HCT116 (cell line): ENCODE data around the gene CRTC1. TPM values are rescaled to one million over a fixed set of nuclear protein-coding genes. Genes with fewer than 3 reads are reported as not detected.

ENCODE experiments used
- ATAC-seq: fragments of 200-7000 bp; cut with Tn5 transposase; 2 replicates; pipeline ENCODE4 v1.9.1; 2020; ENCODE audit warnings: mild to moderate bottlenecking, moderate library complexity
- BruUV-seq: library from RNA; stranded (reverse); fragments of 400-500 nt; replicated peaks from 2 replicates; lab custom pipeline; 2021; lab: Mats Ljungman, UMichigan
- CTCF ChIA-PET: fragments of 300-600 bp; sonication (Branson Sonifier 250); formaldehyde crosslinking; loops from one replicate; lab custom pipeline; 2021; ENCODE audit warnings: antibody characterized with exemption; lab: Charles Lee
- POLR2A ChIA-PET: fragments of 300-600, 350-600 bp; sonication (Branson Sonifier 250); formaldehyde crosslinking; loops from one replicate; lab custom pipeline; 2021; ENCODE audit warnings: antibody characterized with exemption; lab: Charles Lee
- RAD21 ChIA-PET, 2 experiments: fragments of 300-600 bp; sonication (Branson Sonifier 250); formaldehyde crosslinking; loops; one replicate each; lab custom pipeline; 2023; ENCODE audit warnings: low total read pairs in 2 of 2; ENCODE audit not compliant: uncharacterized antibody in 2 of 2, unreplicated experiment in 2 of 2, low non-redundant PET in 1 of 2; lab: Charles Lee
- DNase-seq: peaks from one replicate; pipeline ENCODE4 v3.0.0-alpha.2; 2010; ENCODE audit warnings: low read depth, low spot score
- H2AFZ ChIP-seq: fragments of 200-600 bp; shearing (Covaris generic), sonication (generic); 2 replicates; pipeline ENCODE4 v1.6.1; 2017; ENCODE audit warnings: low read depth, mixed run types, mixed read lengths, antibody characterized with exemption, low read length; ENCODE audit not compliant: poor library complexity, severe bottlenecking
- H3K27ac ChIP-seq: 2 replicates; pipeline ENCODE4 v1.5.1; 2012; ENCODE audit warnings: low read depth, low read length
- H3K27me3 ChIP-seq: fragments of 200-600 bp; sonication (generic); 2 replicates; pipeline ENCODE4 v1.6.1; 2016; ENCODE audit warnings: mixed run types, low read length, mixed read lengths; ENCODE audit not compliant: insufficient read depth
- H3K36me3 ChIP-seq, 2 experiments: fragments of 200-500 bp in 1 of 2; fragments of 200-600 bp in 1 of 2; sonication (Bioruptor generic) in 1 of 2; sonication (generic) in 1 of 2; 2 replicates each; pipeline versions ENCODE4 v1.5.1 to v1.6.1; 2014 to 2016; ENCODE audit warnings: low read length in 2 of 2, inconsistent platforms in 1 of 2, mixed read lengths in 1 of 2, mixed run types in 1 of 2; ENCODE audit not compliant: insufficient read depth in 2 of 2, control insufficient read depth in 1 of 2
- H3K4me1 ChIP-seq, 2 experiments: fragments of 200-600 bp in 1 of 2; sonication (generic) in 1 of 2; 2 replicates each; pipeline versions ENCODE4 v1.5.1 to v1.6.1; 2012 to 2017; ENCODE audit warnings: low read length in 2 of 2, inconsistent platforms in 1 of 2, mild to moderate bottlenecking in 1 of 2, mixed read lengths in 1 of 2, mixed run types in 1 of 2, moderate library complexity in 1 of 2; ENCODE audit not compliant: insufficient read depth in 2 of 2, control insufficient read depth in 1 of 2
- H3K4me2 ChIP-seq: fragments of 200-600 bp; sonication (generic); 2 replicates; pipeline ENCODE4 v1.6.1; 2017; ENCODE audit warnings: mixed run types, low read length, mixed read lengths
- H3K4me3 ChIP-seq, 2 experiments: fragments of 200-600 bp in 1 of 2; sonication (generic) in 1 of 2; replicated peaks in 1 of 2; 2 replicates each; pipeline ENCODE4 v1.5.1; 2011 to 2016; ENCODE audit warnings: low read length in 2 of 2, control low read depth in 1 of 2, low read depth in 1 of 2, mild to moderate bottlenecking in 1 of 2, mixed read lengths in 1 of 2, mixed run types in 1 of 2
- H3K79me2 ChIP-seq: fragments of 200-600 bp; sonication (generic); 2 replicates; pipeline ENCODE4 v1.6.1; 2017; ENCODE audit warnings: mild to moderate bottlenecking, mixed run types, low read length, moderate library complexity, mixed read lengths; ENCODE audit not compliant: insufficient read depth
- H3K9ac ChIP-seq: fragments of 200-600 bp; sonication (generic); 2 replicates; pipeline ENCODE4 v1.6.1; 2016; ENCODE audit warnings: low read length, mixed read lengths
- H3K9me2 ChIP-seq: fragments of 200-600 bp; sonication (generic), shearing (Covaris generic); 2 replicates; pipeline ENCODE4 v1.6.1; 2017; ENCODE audit warnings: mixed run types, mild to moderate bottlenecking, moderate library complexity; ENCODE audit not compliant: insufficient read depth
- H3K9me3 ChIP-seq, 2 experiments: fragments of 200-500 bp in 1 of 2; fragments of 200-600 bp in 1 of 2; sonication (Bioruptor generic) in 1 of 2; sonication (generic) in 1 of 2; 2 replicates each; pipeline ENCODE4 v1.6.1; 2014 to 2017; ENCODE audit warnings: low read length in 2 of 2, mixed read lengths in 2 of 2, inconsistent platforms in 1 of 2, low read depth in 1 of 2, mild to moderate bottlenecking in 1 of 2, mixed run types in 1 of 2, moderate library complexity in 1 of 2; ENCODE audit not compliant: control insufficient read depth in 1 of 2, insufficient read depth in 1 of 2
- H4K20me1 ChIP-seq: fragments of 200-600 bp; sonication (generic), shearing (Covaris generic); 2 replicates; pipeline ENCODE4 v1.6.1; 2017; ENCODE audit warnings: mixed run types, mild to moderate bottlenecking, moderate library complexity; ENCODE audit not compliant: insufficient read depth
- CBX3 ChIP-seq: IDR thresholded peaks from 2 replicates; pipeline ENCODE4 v1.6.1; 2012; ENCODE audit warnings: low read depth
- CEBPB ChIP-seq: IDR thresholded peaks from 2 replicates; pipeline ENCODE4 v1.6.1; 2012; ENCODE audit warnings: low read depth
- CTCF ChIP-seq, 3 experiments: fragments of 200-600 bp in 1 of 3; sonication (generic) in 1 of 3; IDR thresholded peaks in 2 of 3; conservative IDR thresholded peaks in 1 of 3; 2 replicates each; pipeline ENCODE4 v1.5.1; 2012 to 2017; ENCODE audit warnings: low read depth in 2 of 3, low read length in 2 of 3, antibody characterized with exemption in 1 of 3, borderline replicate concordance in 1 of 3, control low read depth in 1 of 3, mild to moderate bottlenecking in 1 of 3, mixed read lengths in 1 of 3, mixed run types in 1 of 3, moderate library complexity in 1 of 3; ENCODE audit not compliant: insufficient read depth in 1 of 3
- EGR1 ChIP-seq: IDR thresholded peaks from 2 replicates; pipeline ENCODE4 v1.6.1; 2012; ENCODE audit warnings: low read depth
- EZH2 ChIP-seq: fragments of 200-600 bp; sonication (generic); IDR thresholded peaks from 2 replicates; pipeline ENCODE4 v1.6.1; 2017; ENCODE audit warnings: antibody characterized with exemption, mixed run types
- EZH2phosphoT487 ChIP-seq: fragments of 200-600 bp; IDR thresholded peaks from 2 replicates; pipeline ENCODE4 v1.6.1; 2018; ENCODE audit warnings: antibody characterized with exemption, borderline replicate concordance
- FOSL1 ChIP-seq: IDR thresholded peaks from 2 replicates; pipeline ENCODE4 v1.6.1; 2012; ENCODE audit warnings: low read depth
- JUND ChIP-seq: IDR thresholded peaks from 2 replicates; pipeline ENCODE4 v1.6.1; 2012
- MAX ChIP-seq: IDR thresholded peaks from 2 replicates; pipeline ENCODE4 v1.6.1; 2012
- POLR2A ChIP-seq: IDR thresholded peaks from 2 replicates; pipeline ENCODE4 v1.7.0; 2011; ENCODE audit warnings: borderline replicate concordance; ENCODE audit not compliant: insufficient read depth, insufficient read length; ENCODE audit errors: extremely low read depth
- POLR2AphosphoS5 ChIP-seq: IDR thresholded peaks from 2 replicates; pipeline ENCODE4 v1.6.1; 2011; ENCODE audit warnings: mild to moderate bottlenecking, low read depth, low read length, moderate library complexity
- RAD21 ChIP-seq: IDR thresholded peaks from 2 replicates; pipeline ENCODE4 v1.6.1; 2012; ENCODE audit warnings: low read depth, mild to moderate bottlenecking
- REST ChIP-seq: IDR thresholded peaks from 2 replicates; pipeline ENCODE4 v1.6.1; 2012; ENCODE audit warnings: low read depth
- SIN3A ChIP-seq: IDR thresholded peaks from 2 replicates; pipeline ENCODE4 v1.6.1; 2012; ENCODE audit warnings: low read depth
- SRF ChIP-seq: IDR thresholded peaks from 2 replicates; pipeline ENCODE4 v1.6.1; 2012; ENCODE audit warnings: low read depth
- TCF7L2 ChIP-seq: IDR thresholded peaks from 2 replicates; pipeline ENCODE4 v1.7.0; 2011; ENCODE audit warnings: borderline replicate concordance, inconsistent platforms; ENCODE audit not compliant: insufficient read depth, insufficient read length; ENCODE audit errors: extremely low read depth
- YY1 ChIP-seq: IDR thresholded peaks from 2 replicates; pipeline ENCODE4 v1.6.1; 2011; ENCODE audit warnings: low read length, low read depth, moderate library complexity, mild to moderate bottlenecking; ENCODE audit not compliant: insufficient replicate concordance; ENCODE audit errors: extremely low read depth
- ZFX ChIP-seq: fragments of 450-650 bp; IDR thresholded peaks from 2 replicates; pipeline ENCODE4 v1.6.1; 2017
- intact Hi-C: fragments of 100-400 bp; cut with micrococcal nuclease; formaldehyde crosslinking; loops from 2 replicates; pipeline ENCODE4 v1.10.0; 2022
- total RNA-seq: library from RNA; stranded (reverse); gene quantifications from one replicate; pipeline ENCODE4 v1.2.1, GENCODE V29; 2021; ENCODE audit not compliant: unreplicated experiment
- TF ChIP-seq, protein P1 (sequence below): IDR thresholded peaks from 2 replicates; pipeline ENCODE4 v1.6.1; 2011; ENCODE audit warnings: mild to moderate bottlenecking, low read length, moderate library complexity; ENCODE audit not compliant: insufficient replicate concordance; ENCODE audit errors: extremely low read depth

The CRTC1 gene
- total RNA-seq, 1 experiment from 2014 or later, result 14.9 TPM

DNA sequence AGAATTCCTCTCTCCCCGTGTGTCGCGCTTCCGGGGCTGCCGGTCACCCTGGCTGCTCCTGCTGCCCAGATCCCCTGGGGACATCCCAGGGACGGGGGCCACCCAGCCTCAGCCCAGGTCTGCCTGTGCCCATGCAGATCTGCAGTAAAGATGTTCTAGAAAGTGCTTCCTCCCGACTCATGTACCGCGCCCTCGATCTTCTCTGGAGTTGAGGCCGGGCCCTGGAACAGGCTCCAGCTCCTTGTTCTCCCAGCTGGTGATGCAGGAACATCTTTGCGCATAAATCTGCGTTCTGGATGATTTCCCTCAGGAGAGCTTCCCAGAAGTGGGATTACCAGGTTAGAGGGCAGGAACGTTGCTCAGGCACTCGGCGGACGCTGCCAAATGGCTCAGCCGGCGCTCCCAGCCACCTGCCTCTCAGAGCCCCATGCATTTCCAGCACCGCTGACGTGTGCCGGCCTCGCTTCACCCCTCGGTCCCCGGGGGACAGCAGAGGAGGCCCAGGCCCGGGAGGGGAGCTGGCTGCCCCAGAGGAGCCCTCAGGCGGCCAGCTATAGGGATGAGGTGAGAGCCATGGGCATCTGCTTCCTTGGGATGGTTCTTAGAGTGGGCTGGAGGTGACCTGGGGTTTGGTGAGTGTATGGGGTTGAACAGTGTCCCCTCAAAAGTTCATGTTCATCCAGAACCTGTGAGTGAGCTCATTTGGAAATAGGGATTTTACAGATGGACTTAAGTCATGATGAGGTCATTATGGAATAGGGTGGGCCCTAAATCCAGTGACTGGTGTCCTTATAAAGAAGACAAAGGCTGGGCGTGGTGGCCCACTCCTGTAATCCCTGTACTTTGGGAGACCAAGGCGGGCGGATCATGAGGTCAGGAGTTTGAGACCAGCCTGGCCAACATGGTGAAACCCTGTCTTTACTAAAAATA, 42.6 kb downstream of the CRTC1 start:
- peaks cover 1 to 6% of the 10 kb centered on the region in 2 experiments; a peak in 3 of 4 replicates for H3K4me1 ChIP-seq
- no peaks in the 10 kb centered on the region for H3K9me3 ChIP-seq
- intact Hi-C loops, result no loop called here
- H4K20me1 ChIP-seq, result no peaks in the 10 kb centered on the region
- RAD21 ChIA-PET, result no interaction called here
- H3K4me2 ChIP-seq, result no peak overlapping the region
- no peak overlapping the region for H3K4me3 ChIP-seq
- DNase-seq (no peak), ATAC-seq (no peak)
- no peak overlapping the region for H2AFZ ChIP-seq
- BruUV-seq, result no TSS peak
- no peaks in the 10 kb centered on the region for H3K79me2 ChIP-seq
- H3K36me3 ChIP-seq, result no peaks in the 10 kb centered on the region
- H3K9ac ChIP-seq, result no peak overlapping the region
- CTCF ChIA-PET, result no interaction called here
- no peaks in the 10 kb centered on the region for H3K27me3 ChIP-seq
- POLR2A ChIA-PET, result no interaction called here
- no peaks in the 10 kb centered on the region for H3K9me2 ChIP-seq
- H3K27ac ChIP-seq, result no peak overlapping the region
- TF ChIP-seq SRF (no peak), TCF7L2 (no peak), CEBPB (no peak), EZH2phosphoT487 (no peak), ZFX (no peak), REST (no peak), YY1 (no peak), FOSL1 (no peak), MAX (no peak), POLR2A (no peak), CBX3 (no peak), EZH2 (no peak), JUND (no peak), RAD21 (no peak), EGR1 (no peak), POLR2AphosphoS5 (no peak), CTCF (IDR thresholded peaks at IDR 0.05 in 2 of 3, conservative IDR thresholded peaks at IDR 0.05 in 1 of 3; ENCODE audit: borderline replicate concordance in 1 of 3, insufficient read depth in 1 of 3, low read depth in 2 of 3, low read length in 2 of 3) (no peak), SIN3A (no peak)
- TF ChIP-seq, protein P1, sequence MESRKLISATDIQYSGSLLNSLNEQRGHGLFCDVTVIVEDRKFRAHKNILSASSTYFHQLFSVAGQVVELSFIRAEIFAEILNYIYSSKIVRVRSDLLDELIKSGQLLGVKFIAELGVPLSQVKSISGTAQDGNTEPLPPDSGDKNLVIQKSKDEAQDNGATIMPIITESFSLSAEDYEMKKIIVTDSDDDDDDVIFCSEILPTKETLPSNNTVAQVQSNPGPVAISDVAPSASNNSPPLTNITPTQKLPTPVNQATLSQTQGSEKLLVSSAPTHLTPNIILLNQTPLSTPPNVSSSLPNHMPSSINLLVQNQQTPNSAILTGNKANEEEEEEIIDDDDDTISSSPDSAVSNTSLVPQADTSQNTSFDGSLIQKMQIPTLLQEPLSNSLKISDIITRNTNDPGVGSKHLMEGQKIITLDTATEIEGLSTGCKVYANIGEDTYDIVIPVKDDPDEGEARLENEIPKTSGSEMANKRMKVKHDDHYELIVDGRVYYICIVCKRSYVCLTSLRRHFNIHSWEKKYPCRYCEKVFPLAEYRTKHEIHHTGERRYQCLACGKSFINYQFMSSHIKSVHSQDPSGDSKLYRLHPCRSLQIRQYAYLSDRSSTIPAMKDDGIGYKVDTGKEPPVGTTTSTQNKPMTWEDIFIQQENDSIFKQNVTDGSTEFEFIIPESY, result no peak
